ENCODE data around the gene ANKRD11.

ANKRD11 gene

GRCh38 chr16:89505204-89506112, 15.1 kb upstream of the ANKRD11 start:
- H3K9ac ChIP-seq (ENCODE audit: low read depth, low read length), result no peak overlapping the region
- peaks cover 3% of the 10 kb centered on the region for H3K36me3 ChIP-seq (ENCODE audit: insufficient read depth, low read depth, low read length)
- H3K27me3 ChIP-seq (ENCODE audit: insufficient read depth, low read length), result peaks cover 14% of the 10 kb centered on the region
- no peaks in the 10 kb centered on the region for H3K9me3 ChIP-seq (ENCODE audit: insufficient read depth, low read depth, low read length)
- H3K4me1 ChIP-seq (ENCODE audit: insufficient read depth, low read length), result no peaks in the 10 kb centered on the region
- no peak overlapping the region for H3K4me3 ChIP-seq (ENCODE audit: low read length)
- no peak overlapping the region for H3K27ac ChIP-seq (ENCODE audit: low read length)

- Histone ChIP-seq H3K4me3 (ENCODE audit: low read length) (no peak overlapping the region), H3K36me3 (ENCODE audit: insufficient read depth, low read depth, low read length) (no peaks in the 10 kb centered on the region), H3K27me3 (ENCODE audit: insufficient read depth, low read length) (peaks cover 14% of the 10 kb centered on the region), H3K4me1 (ENCODE audit: insufficient read depth, low read length) (no peaks in the 10 kb centered on the region), H3K9me3 (ENCODE audit: insufficient read depth, low read depth, low read length) (no peaks in the 10 kb centered on the region), H3K9ac (ENCODE audit: low read depth, low read length) (no peak overlapping the region), H3K27ac (ENCODE audit: low read length) (no peak overlapping the region)
Measured at GRCh38 chr16:89504091-89504490, 13.7 kb upstream of the ANKRD11 start.

GRCh38 chr16:89502081-89502843, 11.9 kb upstream of the ANKRD11 start:
- peaks cover 12% of the 10 kb centered on the region for H3K27me3 ChIP-seq (ENCODE audit: insufficient read depth, low read length)
- H3K4me3 ChIP-seq (ENCODE audit: low read length), result no peak overlapping the region
- no peak overlapping the region for H3K9ac ChIP-seq (ENCODE audit: low read depth, low read length)
- H3K9me3 ChIP-seq (ENCODE audit: insufficient read depth, low read depth, low read length), result no peaks in the 10 kb centered on the region
- H3K27ac ChIP-seq (ENCODE audit: low read length), result no peak overlapping the region
- H3K4me1 ChIP-seq (ENCODE audit: insufficient read depth, low read length), result no peaks in the 10 kb centered on the region
- H3K36me3 ChIP-seq (ENCODE audit: insufficient read depth, low read depth, low read length), result no peaks in the 10 kb centered on the region

- no peak overlapping the region for H3K27ac ChIP-seq (ENCODE audit: low read length)
- no peak overlapping the region for H3K9ac ChIP-seq (ENCODE audit: low read depth, low read length)
- H3K4me3 ChIP-seq (ENCODE audit: low read length), result no peak overlapping the region
Measured at GRCh38 chr16:89499767-89500166, 9.4 kb upstream of the ANKRD11 start.

GRCh38 chr16:89498839-89499238, 8.5 kb upstream of the ANKRD11 start:
- H3K27me3 ChIP-seq (ENCODE audit: insufficient read depth, low read length), result no peaks in the 10 kb centered on the region
- no peaks in the 10 kb centered on the region for H3K9me3 ChIP-seq (ENCODE audit: insufficient read depth, low read depth, low read length)
- no peak overlapping the region for H3K9ac ChIP-seq (ENCODE audit: low read depth, low read length)
- H3K36me3 ChIP-seq (ENCODE audit: insufficient read depth, low read depth, low read length), result no peaks in the 10 kb centered on the region
- no peak overlapping the region for H3K27ac ChIP-seq (ENCODE audit: low read length)
- no peaks in the 10 kb centered on the region for H3K4me1 ChIP-seq (ENCODE audit: insufficient read depth, low read length)
- H3K4me3 ChIP-seq (ENCODE audit: low read length), result no peak overlapping the region

More at GRCh38 chr16:89499767-89500166, 9.4 kb upstream of the ANKRD11 start:
- no peaks in the 10 kb centered on the region for H3K9me3 ChIP-seq (ENCODE audit: insufficient read depth, low read depth, low read length)
- H3K27me3 ChIP-seq (ENCODE audit: insufficient read depth, low read length), result no peaks in the 10 kb centered on the region
- H3K36me3 ChIP-seq (ENCODE audit: insufficient read depth, low read depth, low read length), result no peaks in the 10 kb centered on the region
- no peaks in the 10 kb centered on the region for H3K4me1 ChIP-seq (ENCODE audit: insufficient read depth, low read length)

GRCh38 chr16:89495121-89495520, 4.8 kb upstream of the ANKRD11 start:
- Histone ChIP-seq H3K4me3 (ENCODE audit: low read length) (no peak overlapping the region), H3K9me3 (ENCODE audit: insufficient read depth, low read depth, low read length) (no peaks in the 10 kb centered on the region), H3K36me3 (ENCODE audit: insufficient read depth, low read depth, low read length) (no peaks in the 10 kb centered on the region), H3K9ac (ENCODE audit: low read depth, low read length) (no peak overlapping the region), H3K27me3 (ENCODE audit: insufficient read depth, low read length) (no peaks in the 10 kb centered on the region), H3K27ac (ENCODE audit: low read length) (no peak overlapping the region), H3K4me1 (ENCODE audit: insufficient read depth, low read length) (no peaks in the 10 kb centered on the region; the same call in 1 of the 2 replicates)

- Histone ChIP-seq H3K27me3 (ENCODE audit: insufficient read depth, low read length) (no peaks in the 10 kb centered on the region), H3K9me3 (ENCODE audit: insufficient read depth, low read depth, low read length) (no peaks in the 10 kb centered on the region), H3K36me3 (ENCODE audit: insufficient read depth, low read depth, low read length) (no peaks in the 10 kb centered on the region), H3K4me3 (ENCODE audit: low read length) (no peak overlapping the region), H3K9ac (ENCODE audit: low read depth, low read length) (no peak overlapping the region), H3K27ac (ENCODE audit: low read length) (no peak overlapping the region), H3K4me1 (ENCODE audit: insufficient read depth, low read length) (no peaks in the 10 kb centered on the region; the same call in 1 of the 2 replicates)
Measured at GRCh38 chr16:89493776-89494175, 3.4 kb upstream of the ANKRD11 start.

- H3K27ac ChIP-seq (ENCODE audit: low read length), result no peak overlapping the region
- H3K36me3 ChIP-seq (ENCODE audit: insufficient read depth, low read depth, low read length), result no peaks in the 10 kb centered on the region
- no peaks in the 10 kb centered on the region for H3K9me3 ChIP-seq (ENCODE audit: insufficient read depth, low read depth, low read length)
- H3K4me3 ChIP-seq (ENCODE audit: low read length), result peak overlapping the region; percentile 96
- H3K27me3 ChIP-seq (ENCODE audit: insufficient read depth, low read length), result no peaks in the 10 kb centered on the region
- H3K4me1 ChIP-seq (ENCODE audit: insufficient read depth, low read length), result peaks cover 10% of the 10 kb centered on the region; the same call in 1 of the 2 replicates
- no peak overlapping the region; the same call in 1 of the 2 replicates for H3K9ac ChIP-seq (ENCODE audit: low read depth, low read length)
Measured at GRCh38 chr16:89491974-89492687, 1.8 kb upstream of the ANKRD11 start.

GRCh38 chr16:89491238-89491869, 993 bp upstream of the ANKRD11 start:
- Histone ChIP-seq H3K4me3 (ENCODE audit: low read length) (peak overlapping the region; percentile 96), H3K9ac (ENCODE audit: low read depth, low read length) (peak overlapping the region; percentile 85), H3K27me3 (ENCODE audit: insufficient read depth, low read length) (no peaks in the 10 kb centered on the region), H3K27ac (ENCODE audit: low read length) (no peak overlapping the region), H3K9me3 (ENCODE audit: insufficient read depth, low read depth, low read length) (no peaks in the 10 kb centered on the region), H3K4me1 (ENCODE audit: insufficient read depth, low read length) (peaks cover 10% of the 10 kb centered on the region), H3K36me3 (ENCODE audit: insufficient read depth, low read depth, low read length) (no peaks in the 10 kb centered on the region)

GRCh38 chr16:89489898-89490438, 393 bp downstream of the ANKRD11 start:
- Histone ChIP-seq H3K9ac (ENCODE audit: low read depth, low read length) (no peak overlapping the region), H3K4me3 (ENCODE audit: low read length) (peak overlapping the region; percentile 93; the same call in 1 of the 2 replicates), H3K4me1 (ENCODE audit: insufficient read depth, low read length) (peaks cover 20% of the 10 kb centered on the region), H3K36me3 (ENCODE audit: insufficient read depth, low read depth, low read length) (no peaks in the 10 kb centered on the region), H3K27me3 (ENCODE audit: insufficient read depth, low read length) (no peaks in the 10 kb centered on the region), H3K27ac (ENCODE audit: low read length) (no peak overlapping the region), H3K9me3 (ENCODE audit: insufficient read depth, low read depth, low read length) (no peaks in the 10 kb centered on the region)
